ENCODE data around the gene AMY1C.
"Not testable (repeated sequence)": the region's sequence is repeated elsewhere in the genome, so short reads cannot be mapped to it uniquely, and the experiment has no call there.

Gene AMY1C

DNA sequence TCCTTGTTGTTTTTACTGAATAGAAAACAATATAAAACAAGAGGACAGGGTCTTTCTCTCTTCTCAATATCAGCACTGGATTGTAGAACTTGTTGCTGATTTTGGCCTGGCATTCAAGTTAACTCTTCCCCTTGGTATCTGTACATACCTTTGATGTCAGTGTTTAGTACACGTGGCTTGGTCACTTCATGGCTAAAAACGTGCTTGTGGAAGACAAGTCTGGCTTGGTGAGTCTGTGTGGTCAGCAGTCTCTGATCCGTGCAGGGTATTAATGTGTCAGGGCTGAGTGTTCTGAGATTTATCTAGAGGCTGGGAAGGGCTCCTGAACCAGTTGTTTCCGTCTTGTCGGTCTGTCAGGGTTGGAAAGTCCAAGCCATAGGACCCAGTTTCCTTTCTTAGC is at the start of gene AMY1C:
TSS of gene AMY1C (plus strand) at position 301 of the 400 bp plus-strand sequence. CDS start 572 bp downstream, outside the sequence.
- DNase-seq, result not testable (repeated sequence)

DNA sequence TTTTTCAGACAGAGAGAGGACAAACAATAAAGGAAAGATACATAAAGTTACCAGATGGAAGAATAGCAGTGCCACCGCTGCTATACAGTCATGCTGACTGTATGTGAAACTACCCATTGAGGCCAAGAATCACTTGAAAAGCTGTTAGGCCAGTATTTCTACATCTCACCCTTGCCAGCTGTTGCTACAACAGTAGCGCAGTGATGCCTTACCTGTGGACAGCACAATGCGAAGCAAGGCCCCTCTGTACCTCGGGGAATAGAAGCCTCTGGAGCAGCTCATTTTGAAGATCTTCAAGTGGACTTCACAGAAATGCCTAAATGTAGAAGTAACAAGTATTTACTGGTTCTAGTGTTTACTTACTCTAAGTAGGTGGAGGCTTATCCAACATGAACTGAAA is 49.0 kb upstream of the AMY1C start:
- not testable (repeated sequence) for DNase-seq

GRCh38 chr1:103701256-103701655 is 48.4 kb upstream of the AMY1C start:
- DNase-seq, result not testable (repeated sequence)

DNA sequence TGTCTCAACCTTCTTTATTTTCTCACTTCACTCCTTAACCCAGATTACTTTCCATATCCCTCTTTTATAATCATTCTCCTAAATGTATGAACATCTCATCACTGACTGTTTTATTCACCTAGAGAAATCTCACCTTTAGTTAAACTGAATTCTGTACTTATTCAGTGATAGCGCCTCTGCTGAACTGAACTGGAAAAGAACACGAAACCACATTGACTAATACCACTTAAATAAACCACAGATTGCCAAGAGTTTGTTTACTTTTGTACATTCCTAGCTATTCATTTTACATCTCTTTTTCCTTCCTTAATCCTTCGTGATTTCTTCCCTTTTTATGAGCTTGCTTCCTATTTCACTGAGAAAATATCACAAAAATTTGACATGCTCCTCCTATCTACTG is 42.0 kb upstream of the AMY1C start:
- not testable (repeated sequence) for DNase-seq

GRCh38 chr1:103710381-103710780 is 39.3 kb upstream of the AMY1C start:
- DNase-seq, result not testable (repeated sequence)

DNA sequence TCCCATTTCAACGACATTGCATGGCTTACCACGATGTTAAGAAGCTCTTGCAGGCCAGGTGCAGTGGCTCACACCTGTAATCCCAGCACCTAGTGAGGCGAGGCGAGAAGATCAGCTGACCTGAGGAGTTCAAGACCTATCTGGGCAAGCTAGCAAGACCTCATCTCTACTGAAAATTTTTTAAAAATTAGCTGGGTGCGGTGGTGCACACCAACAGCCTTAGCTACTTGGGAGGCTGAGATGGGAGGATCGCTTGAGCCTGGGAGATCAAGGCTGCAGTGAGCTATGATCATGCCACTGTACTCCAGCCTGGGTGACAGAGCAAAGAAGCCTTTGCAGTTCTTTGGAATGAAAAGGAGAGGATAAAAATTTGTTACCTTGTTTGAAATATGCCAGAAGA is 32.3 kb upstream of the AMY1C start:
- DNase-seq, result not testable (repeated sequence)

- DNase-seq, result not testable (repeated sequence)
These were observed 28.2 kb upstream of the AMY1C start for GRCh38 chr1:103721473-103721872.

DNA sequence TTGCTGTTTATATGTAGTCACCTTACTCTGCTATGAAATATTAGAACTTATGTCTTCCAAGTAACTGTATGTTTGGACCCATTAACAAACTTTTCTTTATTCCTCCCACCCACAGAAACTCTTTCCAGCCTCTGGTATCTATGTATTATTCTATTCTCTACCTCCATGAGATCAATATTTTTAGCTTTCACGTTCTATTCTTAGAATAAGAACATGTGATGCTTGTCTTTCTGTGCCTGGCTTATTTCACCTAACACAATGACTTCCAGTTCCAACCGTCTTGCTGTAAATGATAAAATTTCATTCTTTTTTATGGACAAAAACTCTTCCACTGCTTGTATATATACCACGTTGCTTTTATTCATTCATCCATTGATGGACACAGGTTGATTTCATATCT is 14.4 kb upstream of the AMY1C start:
- not testable (repeated sequence) for DNase-seq

GRCh38 chr1:103738031-103738430 is 11.7 kb upstream of the AMY1C start:
- DNase-seq, result not testable (repeated sequence)

DNA sequence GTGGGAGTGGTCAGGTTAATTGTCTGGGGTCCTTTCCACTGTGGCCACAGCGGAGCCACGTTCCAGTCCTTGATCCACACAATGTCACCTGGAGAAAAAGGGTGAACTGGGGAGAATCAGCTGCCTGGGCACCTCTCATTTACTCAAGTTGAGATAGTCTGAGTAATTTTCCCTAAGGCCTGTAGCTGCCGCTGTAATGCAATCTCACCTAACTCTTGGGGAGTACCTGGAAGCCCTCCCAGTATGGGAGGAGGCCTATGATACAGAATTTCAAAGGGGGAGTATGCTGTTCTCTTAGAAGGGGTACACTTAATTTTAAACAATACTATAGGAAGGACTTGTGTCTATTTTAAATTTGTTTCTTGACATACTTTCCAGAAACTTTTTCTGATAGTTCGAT is 5.2 kb upstream of the AMY1C start:
- DNase-seq, result not testable (repeated sequence)

DNA sequence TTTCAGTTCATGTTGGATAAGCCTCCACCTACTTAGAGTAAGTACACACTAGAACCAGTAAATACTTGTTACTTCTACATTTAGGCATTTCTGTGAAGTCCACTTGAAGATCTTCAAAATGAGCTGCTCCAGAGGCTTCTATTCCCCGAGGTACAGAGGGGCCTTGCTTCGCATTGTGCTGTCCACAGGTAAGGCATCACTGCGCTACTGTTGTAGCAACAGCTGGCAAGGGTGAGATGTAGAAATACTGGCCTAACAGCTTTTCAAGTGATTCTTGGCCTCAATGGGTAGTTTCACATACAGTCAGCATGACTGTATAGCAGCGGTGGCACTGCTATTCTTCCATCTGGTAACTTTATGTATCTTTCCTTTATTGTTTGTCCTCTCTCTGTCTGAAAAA is 4.7 kb upstream of the AMY1C start:
- not testable (repeated sequence) for DNase-seq

DNA sequence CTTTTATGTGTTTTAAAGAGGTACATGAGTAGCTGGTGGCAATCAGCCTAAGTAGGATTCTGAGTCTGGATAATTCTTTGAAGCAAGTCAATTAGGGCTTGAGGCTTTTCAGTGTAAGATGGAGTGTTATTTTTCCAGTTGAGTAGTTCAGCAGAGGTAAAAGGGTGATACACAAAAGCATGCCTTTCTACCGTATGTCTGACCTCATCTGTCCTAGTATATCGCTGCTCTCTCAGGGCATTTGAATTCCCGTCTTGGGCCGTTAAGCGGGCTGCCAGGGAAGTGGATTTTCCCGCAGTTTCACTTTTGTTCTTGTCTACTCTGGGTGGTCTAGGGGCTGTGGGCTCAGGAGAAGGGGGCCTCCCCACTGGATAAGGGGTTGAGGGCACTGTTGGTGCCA is 1.4 kb upstream of the AMY1C start:
- not testable (repeated sequence) for DNase-seq

DNA sequence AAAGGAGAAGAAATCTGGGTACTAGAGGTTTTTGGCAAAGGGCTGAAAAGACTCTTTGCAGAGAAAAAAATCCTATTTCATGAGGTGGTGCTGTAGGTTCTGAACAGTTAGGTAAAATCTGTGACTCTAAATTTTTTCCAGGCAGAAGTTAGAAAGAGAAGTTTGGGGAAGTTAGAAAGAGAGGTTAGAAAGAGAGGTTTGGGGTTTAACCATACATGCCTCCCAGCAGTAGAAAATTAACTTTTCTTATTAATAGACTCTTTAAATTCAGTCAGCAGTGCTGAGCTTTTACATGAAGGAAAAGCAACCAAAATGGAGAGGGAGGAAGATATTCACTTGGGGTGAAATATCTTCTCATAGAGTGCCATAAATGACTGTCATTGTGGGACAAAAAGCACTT is 12.2 kb downstream of the AMY1C start:
- no peak for DNase-seq

DNA sequence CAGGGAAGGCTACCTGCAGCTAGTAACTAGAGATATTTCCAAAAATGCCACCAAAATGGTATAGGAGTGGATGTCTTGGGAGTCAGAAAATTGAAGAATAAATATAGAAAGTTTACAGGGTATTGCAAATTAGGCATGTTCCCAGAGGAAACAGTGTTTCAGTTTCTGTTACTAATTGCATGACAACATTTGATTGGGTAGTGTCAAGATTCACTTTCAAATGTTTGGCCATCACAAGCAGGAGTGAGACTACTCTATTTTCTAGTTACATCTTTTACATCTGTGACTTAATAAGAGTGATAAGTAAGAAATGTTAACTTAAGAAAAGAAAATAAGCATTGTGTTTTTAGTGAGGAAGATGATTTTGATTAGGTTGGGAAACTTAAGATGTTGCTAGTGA is 30.2 kb downstream of the AMY1C start:
- no peak for DNase-seq

DNA sequence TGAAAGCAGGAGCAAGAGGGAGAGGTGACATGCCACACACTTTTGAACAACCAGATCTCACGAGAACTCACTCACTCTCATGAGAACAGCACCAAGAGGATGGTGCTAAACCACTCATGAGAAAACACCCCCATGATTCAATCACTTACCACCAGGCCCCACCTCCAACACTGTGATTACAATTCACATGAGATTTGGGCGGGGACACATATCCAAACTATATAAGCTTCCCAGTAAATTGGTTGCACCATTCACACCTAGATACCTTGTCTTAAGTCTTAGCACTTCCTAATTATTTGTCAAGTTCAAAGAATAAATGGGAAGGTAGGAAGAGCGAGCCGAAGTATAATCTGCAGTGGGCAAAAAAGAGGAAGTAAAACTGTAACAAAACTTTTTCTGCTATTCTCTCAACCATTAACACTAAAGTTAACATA is 34.3 kb downstream of the AMY1C start:
- peak in 1 of 2 experiments; percentile 14 for DNase-seq

DNA sequence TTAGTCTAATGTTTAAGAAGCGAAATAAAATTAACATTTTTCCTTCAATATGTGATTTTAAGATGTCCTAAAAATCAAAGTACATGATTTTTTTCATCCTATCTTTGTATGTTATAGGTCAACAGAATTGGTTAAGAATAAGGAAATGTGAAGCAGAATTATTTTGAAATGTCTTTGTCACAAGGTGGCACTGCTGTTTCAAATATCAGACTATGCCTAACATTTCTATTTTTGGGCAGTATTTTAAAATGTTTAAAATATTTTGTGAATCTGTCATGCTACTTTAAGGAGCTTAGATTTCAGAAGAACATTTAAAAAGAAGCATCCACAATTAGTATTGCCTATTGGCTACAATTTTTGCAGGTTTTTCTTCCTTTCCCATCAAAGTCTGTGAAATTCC is 38.7 kb downstream of the AMY1C start:
- DNase-seq, result peak; percentile 59 to 60

DNA sequence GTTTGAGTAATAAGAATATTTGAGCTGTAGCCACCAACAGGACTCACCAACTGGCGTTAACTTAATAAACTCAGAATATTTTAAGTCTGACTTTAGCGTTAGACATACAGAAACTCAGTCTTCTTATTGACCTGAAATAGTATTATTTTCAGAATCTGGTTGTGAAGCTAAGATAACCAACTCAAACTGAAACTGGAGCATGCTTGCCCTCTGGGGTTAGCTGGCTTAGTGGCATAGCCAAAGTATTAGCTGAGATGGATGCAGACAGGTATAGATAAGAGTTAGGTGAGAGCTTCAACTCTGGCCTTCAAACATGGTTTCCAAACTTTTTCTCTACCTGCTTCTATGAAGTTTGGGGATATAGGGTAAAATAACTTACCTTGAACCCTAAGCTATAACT is 40.5 kb downstream of the AMY1C start:
- no peak for DNase-seq
